Upper lobe of left lung (tissue), 4 donors: Measurements from ENCODE around the gene KBTBD7.

Source experiments
- EP300 ChIP-seq, 4 donors: sonication (generic); formaldehyde crosslinking; IDR thresholded peaks; one replicate each; pipeline ENCODE4 v1.5.1; 2017; ENCODE audit warnings: antibody characterized with exemption in 4 of 4, control low read depth in 2 of 4
- POLR2A ChIP-seq, 4 donors: fragments of 450-650 bp; IDR thresholded peaks; one replicate each; pipeline ENCODE4 v1.5.1; 2016 to 2017; ENCODE audit warnings: antibody characterized with exemption in 4 of 4, mild to moderate bottlenecking in 2 of 4
- TF ChIP-seq, protein P1 (sequence below), 6 experiments: fragments of 450-650 bp in 4 of 6; fragments of 200-600 bp in 2 of 6; sonication (generic) in 2 of 6; IDR thresholded peaks; one replicate each; pipeline ENCODE4 v1.5.1; 2016 to 2019; ENCODE audit warnings: antibody characterized with exemption in 6 of 6

DNA sequence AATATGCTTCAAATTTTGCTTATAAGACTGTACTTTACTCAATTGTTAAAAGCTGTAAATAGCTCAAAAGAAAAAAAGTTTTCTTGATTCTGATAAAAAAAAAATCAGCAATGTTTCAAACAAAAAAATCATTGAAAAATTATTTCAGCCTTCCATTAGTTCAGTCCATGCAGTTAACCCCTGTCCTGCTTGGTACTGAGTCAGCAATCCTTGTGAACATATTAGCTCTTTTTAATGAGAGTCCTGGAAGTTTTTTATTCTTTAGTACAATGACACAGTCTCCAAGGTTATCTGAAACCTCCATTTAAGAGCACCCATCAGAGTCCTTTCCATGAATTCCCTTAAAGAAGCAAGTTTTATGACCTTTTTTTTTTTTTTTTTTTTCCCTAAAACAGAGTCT is 40.3 kb downstream of the KBTBD7 start:
- TF ChIP-seq, protein P1, sequence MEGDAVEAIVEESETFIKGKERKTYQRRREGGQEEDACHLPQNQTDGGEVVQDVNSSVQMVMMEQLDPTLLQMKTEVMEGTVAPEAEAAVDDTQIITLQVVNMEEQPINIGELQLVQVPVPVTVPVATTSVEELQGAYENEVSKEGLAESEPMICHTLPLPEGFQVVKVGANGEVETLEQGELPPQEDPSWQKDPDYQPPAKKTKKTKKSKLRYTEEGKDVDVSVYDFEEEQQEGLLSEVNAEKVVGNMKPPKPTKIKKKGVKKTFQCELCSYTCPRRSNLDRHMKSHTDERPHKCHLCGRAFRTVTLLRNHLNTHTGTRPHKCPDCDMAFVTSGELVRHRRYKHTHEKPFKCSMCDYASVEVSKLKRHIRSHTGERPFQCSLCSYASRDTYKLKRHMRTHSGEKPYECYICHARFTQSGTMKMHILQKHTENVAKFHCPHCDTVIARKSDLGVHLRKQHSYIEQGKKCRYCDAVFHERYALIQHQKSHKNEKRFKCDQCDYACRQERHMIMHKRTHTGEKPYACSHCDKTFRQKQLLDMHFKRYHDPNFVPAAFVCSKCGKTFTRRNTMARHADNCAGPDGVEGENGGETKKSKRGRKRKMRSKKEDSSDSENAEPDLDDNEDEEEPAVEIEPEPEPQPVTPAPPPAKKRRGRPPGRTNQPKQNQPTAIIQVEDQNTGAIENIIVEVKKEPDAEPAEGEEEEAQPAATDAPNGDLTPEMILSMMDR (IDR thresholded peaks at IDR 0.05), result no peak
- TF ChIP-seq EP300 (IDR thresholded peaks at IDR 0.05) (no peak), POLR2A (IDR thresholded peaks at IDR 0.05) (no peak)
